HG02870 (cell line): Measurements from ENCODE around the gene SAMD4A.
"Not testable (repeated sequence)": the region's sequence is repeated elsewhere in the genome, so short reads cannot be mapped to it uniquely, and the experiment has no call there.

Source experiments
- ATAC-seq: cut with Tn5 transposase; IDR thresholded peaks from one replicate; pipeline ENCODE4 v1.9.1; 2021; ENCODE audit warnings: mild to moderate bottlenecking, moderate library complexity; ENCODE audit not compliant: unreplicated experiment

SAMD4A gene

GRCh38 chr14:54792288-54792687 is 225.4 kb downstream of the SAMD4A start:
- ATAC-seq: no peak

GRCh38 chr14:54794159-54794558 is 227.2 kb downstream of the SAMD4A start:
- ATAC-seq: no peak

DNA sequence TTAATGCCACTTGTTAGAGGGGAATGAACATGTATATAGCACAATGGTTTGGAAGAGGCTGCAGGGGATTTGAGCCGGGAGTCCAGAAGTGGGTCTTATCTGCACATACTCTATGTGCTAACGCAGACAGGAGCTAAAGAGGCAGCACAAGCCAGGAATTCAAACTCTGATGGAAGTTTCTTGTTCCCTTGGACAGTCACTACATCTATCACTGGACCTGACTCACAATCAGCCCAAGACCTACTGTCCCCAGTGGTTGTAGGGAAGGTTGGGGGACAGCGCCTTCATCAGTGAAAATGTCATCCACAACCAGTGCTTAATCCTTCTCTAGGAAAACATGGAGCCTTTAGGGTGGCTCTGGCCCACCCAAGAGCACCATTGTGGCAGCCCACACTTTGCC is 227.9 kb downstream of the SAMD4A start:
- ATAC-seq: no peak

DNA sequence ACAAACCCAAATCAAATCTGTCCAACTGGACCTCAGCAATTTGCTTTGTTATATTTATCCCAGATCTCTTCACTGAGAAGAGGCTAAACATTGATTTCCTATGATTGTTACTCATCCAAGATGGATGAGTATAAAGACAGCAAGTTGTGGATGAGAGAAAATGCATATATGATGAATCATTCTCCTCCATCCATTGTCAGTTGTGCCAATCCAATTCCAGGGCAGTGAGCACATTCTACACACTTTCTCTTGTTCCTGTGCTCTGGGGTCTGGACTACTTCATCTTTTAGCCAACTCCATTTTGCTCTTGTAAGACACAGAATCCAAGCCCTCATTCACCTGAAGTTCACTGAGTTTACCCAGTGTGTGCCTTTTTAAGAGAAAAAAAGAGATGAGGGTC is 230.0 kb downstream of the SAMD4A start:
- ATAC-seq: no peak

DNA sequence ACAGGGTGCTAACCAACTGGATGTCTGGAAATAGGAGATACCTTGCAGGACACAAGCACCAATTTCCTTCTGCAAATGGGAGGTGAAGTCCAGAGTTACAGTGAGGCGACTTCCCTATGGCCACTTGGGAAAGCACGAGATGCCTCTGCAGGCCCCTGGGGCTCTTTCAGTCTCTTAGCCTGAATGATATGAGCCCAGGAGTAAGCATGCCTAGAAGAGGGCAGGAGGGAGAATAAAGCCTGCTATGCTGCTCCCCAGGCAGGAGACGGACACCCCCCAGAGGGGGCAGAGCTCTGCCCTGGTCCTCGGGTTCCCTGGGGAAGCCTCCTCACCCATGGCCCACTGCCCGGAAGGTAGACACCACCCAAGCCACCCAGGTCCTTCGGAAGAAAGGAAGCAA is 230.6 kb downstream of the SAMD4A start:
- ATAC-seq: no peak

DNA sequence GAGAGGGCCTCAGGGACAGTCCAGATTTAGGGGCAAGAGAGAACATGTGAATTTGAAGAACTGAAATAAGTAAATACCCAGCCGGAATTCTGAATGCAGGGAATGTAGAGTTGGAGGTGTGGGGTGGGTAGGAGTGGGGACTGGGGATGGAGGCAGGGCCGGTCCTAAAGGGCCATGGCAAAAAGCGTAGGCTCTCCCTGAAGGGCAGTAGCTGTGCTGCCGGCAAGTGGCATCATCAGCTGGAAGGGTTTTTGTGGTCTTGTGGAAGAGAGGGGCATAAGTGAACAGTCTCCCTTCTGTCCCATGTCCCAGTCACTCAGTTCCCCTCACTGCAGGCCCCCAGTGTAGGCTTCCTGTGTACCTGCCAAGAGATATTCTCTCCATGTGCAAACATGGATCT is 231.1 kb downstream of the SAMD4A start:
- ATAC-seq: no peak

- no peak for ATAC-seq
Measured at GRCh38 chr14:54798465-54799124, 231.7 kb downstream of the SAMD4A start.

GRCh38 chr14:54801482-54801881 is 234.6 kb downstream of the SAMD4A start:
- ATAC-seq: not testable (repeated sequence)

- ATAC-seq: no peak
Measured at GRCh38 chr14:54803396-54803795, 236.5 kb downstream of the SAMD4A start.

DNA sequence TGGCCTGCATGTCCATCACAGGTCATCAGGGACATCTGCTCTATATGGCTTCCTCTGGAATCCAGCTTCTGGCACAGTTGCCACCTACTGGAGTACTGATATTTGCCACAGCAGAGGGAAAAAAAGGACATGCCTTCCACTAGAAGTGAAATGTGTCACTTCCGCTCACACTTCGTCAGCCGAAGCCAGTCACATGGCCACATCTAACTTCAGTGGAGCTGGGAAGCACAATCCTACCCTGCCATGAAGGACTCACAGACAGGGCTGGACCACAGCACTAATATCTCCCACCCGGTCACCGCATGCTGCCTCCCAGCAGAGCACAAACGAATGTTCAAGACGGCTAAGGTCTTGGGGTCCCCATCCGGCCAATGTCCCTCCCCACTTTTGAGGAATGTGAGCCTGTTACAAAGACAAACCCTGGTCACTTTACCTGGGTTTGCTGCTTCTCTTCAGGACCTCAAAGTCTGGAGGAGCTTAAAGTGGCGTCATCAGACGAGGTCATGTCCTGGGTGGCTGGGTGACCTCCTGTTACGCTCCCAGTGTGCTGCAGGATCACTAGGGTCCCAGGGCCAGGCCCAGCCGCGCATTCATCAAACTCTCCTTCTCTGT is 237.1 kb downstream of the SAMD4A start:
- no peak for ATAC-seq

- no peak for ATAC-seq
Measured at GRCh38 chr14:54804538-54805041, 237.7 kb downstream of the SAMD4A start.

GRCh38 chr14:54805070-54805444 is 238.1 kb downstream of the SAMD4A start:
- ATAC-seq: no peak

DNA sequence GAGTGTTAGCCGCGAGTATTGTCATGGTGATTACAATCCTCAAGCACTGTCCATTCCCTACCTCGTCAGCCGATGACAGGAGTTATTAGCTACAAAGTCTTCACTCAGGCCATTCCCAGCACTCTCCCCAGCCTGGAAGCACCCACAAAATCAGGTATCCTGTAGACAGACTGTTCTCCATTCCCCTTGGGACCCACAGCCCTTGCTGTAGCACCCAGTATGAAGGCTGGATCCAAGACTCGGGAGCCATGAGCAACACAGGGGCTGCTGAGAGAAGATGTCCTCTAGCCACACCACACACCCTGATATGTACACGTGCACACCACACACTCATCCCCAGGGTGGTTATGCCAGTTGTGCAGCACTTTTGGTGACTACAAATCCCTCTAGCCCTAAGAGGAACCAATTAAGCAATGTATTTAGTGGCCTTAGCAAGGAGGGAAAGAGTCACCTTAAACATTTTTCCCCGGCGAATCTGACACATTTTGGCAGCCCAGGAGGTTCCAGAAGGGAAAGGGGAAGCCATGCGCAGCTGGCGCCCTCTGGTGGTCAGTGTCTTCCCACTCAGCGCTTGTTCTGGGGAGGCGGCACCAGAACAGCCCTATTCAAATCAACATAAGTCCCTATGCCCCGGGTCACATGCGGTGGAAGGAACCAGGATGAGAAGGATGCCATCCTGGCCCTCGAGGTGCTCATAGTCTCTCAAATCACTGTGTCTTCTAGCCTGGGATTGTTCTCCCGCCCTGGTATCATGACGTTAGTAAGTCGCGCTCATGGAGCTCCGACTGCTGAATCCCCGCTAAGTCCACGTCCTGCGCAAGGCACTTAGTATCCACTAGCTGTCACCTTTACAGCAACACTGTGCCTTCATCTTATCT is 238.8 kb downstream of the SAMD4A start:
- ATAC-seq: peak; percentile 50

DNA sequence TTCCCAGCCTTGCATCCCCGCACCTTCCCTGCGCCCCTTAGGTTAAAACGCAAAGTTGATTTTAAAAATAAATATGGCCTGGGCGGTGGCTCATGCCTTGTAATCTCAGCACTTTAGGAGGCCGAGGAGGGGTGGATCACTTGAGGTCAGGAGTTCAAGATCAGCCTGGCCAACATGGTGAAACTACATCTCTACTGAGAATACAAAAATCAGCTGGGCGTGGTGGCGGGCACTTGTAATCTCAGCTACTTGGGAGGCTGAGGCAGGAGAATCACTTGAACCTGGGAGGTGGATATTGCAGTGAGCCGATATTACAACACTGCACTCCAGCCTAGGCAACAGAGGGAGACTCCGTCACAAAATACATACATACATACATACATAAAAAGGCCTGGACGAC is 239.7 kb downstream of the SAMD4A start:
- ATAC-seq: no peak

DNA sequence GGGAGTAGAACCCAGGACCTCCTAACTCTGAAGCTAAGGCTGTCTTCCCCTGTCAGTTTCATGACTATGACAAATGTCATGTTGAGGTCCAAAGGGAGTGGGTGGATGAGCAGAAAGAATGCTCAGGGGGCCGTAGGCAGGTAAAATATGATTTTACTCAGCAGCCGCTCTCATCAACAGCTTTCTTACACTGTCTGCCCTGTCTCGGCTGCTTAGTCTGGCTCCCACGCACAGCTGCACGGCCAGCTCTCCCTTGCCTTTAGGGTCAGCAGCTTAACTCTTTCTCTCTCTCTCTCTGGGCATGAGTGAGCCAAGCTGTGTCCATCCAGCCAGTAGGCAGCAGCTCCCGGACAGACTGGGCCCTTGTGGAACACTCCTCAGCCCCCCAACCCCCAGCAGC is 240.5 kb downstream of the SAMD4A start:
- no peak for ATAC-seq

DNA sequence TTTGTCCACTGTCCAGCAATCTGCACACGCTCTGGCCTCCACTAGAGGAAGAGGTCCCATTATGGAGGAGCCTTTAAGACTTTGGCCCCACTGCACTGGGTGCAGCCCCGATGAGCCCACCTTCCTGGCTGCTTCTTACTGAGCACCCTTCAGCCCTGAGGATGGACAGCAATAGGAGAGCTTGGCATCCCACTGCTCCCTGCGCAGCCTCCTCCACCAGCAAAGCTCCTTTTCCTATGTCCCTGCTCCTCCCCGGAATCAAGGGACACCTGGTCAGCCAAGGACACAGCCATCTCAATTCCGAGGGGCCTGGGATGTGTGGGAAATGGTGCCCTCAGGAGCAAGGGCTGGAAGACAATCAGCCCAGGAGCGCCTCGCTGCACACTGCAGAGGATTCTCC is 241.0 kb downstream of the SAMD4A start:
- no peak for ATAC-seq

DNA sequence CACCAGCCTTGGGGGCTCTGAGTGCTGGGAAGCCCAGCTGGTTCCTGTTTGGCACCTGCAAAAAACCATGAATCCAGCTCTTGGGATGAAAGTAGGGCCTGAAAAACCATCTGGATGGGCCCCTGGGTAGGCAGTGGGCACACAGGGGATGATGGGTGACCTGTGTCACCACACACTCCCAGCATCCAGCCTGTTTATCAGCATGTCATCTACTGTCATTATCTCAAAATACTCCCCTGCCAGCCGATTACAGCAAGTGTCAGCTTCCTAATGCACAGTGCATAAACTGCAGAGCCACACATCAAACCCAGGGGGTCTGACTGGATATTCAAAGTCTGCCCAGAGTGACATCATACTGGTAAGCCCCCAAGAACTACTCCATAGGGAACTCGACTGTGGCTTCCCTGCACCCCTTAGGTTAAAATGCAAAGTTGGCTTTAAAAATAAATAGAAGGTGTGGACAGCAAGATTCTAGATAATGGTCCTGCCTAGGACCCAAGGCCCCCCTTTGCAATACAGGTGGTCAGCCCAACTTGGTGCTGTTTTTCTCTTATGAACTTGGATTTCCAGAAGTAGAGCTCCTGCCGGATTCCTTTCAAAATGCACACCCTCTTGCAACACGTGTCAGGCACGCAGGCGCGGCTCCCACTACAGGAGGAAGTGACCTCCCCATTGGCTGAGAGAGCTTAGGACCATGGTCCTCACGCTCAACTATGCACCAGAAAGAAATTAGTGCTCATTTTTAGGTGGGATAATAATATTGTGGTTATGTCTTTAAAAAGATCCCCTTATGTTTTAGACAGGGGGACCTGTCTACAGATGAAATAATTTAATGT is 241.6 kb downstream of the SAMD4A start:
- ATAC-seq: no peak

DNA sequence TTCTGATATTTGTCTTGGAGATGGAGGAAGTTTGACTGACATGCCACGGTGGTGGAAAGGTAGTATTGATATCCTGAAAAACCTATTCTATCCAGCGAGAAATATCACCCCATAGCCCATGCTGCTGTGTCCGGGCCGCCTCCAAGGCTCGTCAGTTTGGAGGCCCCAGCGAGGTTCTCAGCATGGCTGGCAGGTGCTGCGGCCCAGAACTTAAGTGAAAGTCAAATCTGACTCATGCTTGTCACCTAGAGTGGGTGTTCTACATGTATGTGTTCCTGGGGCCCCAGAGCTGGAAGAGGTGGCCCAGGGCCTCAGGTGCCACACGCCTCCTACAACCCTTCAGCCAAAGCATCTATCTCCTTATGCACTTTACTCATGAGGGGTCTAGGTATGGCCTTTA is 242.8 kb downstream of the SAMD4A start:
- ATAC-seq: no peak

DNA sequence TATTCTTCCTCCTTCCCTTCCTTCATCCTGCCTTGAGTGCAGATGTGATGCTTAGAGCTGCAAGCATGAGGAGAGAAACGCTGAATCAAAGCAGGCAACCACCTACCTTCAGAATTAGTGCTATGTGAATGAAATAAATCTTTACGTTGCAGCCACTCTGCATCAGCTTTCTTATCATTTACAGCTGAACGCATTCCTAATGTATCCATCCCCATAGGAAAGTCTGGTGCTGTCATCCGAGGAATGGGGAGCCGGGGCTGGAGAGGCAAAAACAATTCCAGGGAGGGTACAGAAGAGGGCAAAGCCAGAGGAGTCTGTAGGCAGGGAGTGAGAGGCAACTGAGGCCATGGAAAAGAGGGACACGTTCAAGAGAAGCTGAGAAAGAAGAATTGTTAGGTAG is 245.7 kb downstream of the SAMD4A start:
- no peak for ATAC-seq

GRCh38 chr14:54813081-54813480 is 246.2 kb downstream of the SAMD4A start:
- no peak for ATAC-seq

DNA sequence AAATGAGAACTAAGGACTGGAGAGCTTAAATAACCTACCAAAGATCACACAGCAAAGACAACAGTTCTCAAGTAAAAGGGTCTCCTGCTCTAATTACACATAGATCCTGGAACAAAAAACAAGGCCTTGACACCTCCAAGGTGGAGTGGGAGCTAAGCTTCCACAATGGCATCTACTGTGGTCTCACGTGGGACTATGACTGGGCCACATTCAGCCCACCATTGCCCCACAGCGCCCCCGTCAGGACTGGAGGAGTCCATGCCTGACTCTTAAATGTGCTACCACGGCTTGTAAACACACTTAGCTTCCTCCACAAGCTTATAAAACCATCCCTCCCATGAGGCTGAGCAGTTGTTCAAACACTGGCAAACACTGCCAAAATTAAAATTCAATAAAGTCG is 247.1 kb downstream of the SAMD4A start:
- no peak for ATAC-seq
